ENCODE results near the gene HBS1L.

DNA sequence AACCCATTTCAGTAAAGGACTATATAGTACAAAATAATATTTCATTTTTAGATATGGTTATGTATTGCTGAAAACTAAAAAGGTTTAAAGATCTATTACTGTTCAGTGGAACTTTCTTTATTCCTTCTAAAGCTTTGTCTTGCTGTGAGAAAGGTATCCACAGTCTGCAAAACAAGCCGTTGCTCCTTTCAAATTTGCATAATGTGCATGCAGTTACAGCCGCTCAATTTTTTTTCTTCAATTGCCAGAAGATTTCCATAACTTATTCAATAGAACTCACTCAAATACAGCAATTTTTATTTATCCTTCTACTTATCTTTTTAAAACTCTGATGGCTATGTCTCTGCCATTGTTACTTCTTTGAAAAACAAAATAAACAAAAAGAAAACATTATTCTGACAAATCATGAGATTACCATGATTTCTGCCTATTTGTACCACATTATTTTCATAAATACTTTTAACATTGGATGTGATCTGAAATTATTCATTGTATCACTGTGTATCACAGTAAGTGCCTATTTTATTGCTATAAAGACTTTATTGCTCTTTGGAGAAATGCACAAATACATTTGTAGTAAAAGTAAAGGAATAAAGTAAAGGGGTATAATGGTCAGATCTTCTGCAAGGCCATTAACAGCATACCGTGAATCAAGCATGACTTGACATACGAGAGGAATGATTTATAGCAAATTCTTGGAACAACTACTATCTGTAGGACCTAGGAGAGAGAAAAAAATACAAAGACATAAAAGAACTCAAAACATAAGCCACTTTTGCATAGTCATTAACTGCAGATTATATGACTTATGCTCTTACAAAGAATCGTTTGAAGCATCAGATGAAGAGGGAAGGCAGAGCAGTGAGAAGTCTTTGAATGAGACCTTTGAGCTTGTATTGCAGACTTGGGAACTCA is 29.6 kb upstream of the HBS1L start:
- no peak for TF ChIP-seq EZH2 (IDR thresholded peaks at IDR 0.05; ENCODE audit: borderline replicate concordance, low read length)
- TF ChIP-seq, protein P1, sequence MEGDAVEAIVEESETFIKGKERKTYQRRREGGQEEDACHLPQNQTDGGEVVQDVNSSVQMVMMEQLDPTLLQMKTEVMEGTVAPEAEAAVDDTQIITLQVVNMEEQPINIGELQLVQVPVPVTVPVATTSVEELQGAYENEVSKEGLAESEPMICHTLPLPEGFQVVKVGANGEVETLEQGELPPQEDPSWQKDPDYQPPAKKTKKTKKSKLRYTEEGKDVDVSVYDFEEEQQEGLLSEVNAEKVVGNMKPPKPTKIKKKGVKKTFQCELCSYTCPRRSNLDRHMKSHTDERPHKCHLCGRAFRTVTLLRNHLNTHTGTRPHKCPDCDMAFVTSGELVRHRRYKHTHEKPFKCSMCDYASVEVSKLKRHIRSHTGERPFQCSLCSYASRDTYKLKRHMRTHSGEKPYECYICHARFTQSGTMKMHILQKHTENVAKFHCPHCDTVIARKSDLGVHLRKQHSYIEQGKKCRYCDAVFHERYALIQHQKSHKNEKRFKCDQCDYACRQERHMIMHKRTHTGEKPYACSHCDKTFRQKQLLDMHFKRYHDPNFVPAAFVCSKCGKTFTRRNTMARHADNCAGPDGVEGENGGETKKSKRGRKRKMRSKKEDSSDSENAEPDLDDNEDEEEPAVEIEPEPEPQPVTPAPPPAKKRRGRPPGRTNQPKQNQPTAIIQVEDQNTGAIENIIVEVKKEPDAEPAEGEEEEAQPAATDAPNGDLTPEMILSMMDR (conservative IDR thresholded peaks at IDR 0.05 in 1 of 2, IDR thresholded peaks at IDR 0.05 in 1 of 2; ENCODE audit: extremely low read depth in 1 of 2, insufficient read depth in 1 of 2, low read depth in 1 of 2, low read length in 2 of 2) = no peak
